Endothelial cell of umbilical vein (primary cell): ENCODE results near the gene TOP1.

Experiments
- EZH2 ChIP-seq: IDR thresholded peaks from 2 replicates; pipeline ENCODE4 v1.6.1; 2012; ENCODE audit warnings: borderline replicate concordance, low read depth, mild to moderate bottlenecking, moderate library complexity, low read length, inconsistent platforms; ENCODE audit not compliant: severe bottlenecking
- GATA2 ChIP-seq: IDR thresholded peaks from 2 replicates; pipeline ENCODE4 v1.7.0; 2011; ENCODE audit warnings: low read depth, mild to moderate bottlenecking, moderate library complexity, mixed read lengths, low read length; ENCODE audit not compliant: insufficient read length, insufficient read depth
- MYC ChIP-seq: IDR thresholded peaks from one replicate; pipeline ENCODE4 v1.6.1; 2011; ENCODE audit warnings: mild to moderate bottlenecking, low read depth, low read length
- POLR2A ChIP-seq: IDR thresholded peaks from 2 replicates; pipeline ENCODE4 v1.6.1; 2012; ENCODE audit warnings: low read depth, mild to moderate bottlenecking, control low read depth, low read length
- POLR2AphosphoS5 ChIP-seq: IDR thresholded peaks from 2 replicates; pipeline ENCODE4 v1.6.1; 2012; ENCODE audit warnings: low read depth, mild to moderate bottlenecking, control low read depth, low read length, moderate library complexity; ENCODE audit not compliant: insufficient read depth
- TF ChIP-seq, protein P1 (sequence below), 2 donors: IDR thresholded peaks; 1 replicate in 1 of 2; 2 replicates in 1 of 2; pipeline ENCODE4 v1.5.1; 2011; ENCODE audit warnings: low read length in 2 of 2, mild to moderate bottlenecking in 2 of 2, moderate library complexity in 2 of 2, control low read depth in 1 of 2, inconsistent platforms in 1 of 2, low read depth in 1 of 2; ENCODE audit not compliant: insufficient read depth in 1 of 2; ENCODE audit errors: extremely low read depth in 1 of 2

DNA sequence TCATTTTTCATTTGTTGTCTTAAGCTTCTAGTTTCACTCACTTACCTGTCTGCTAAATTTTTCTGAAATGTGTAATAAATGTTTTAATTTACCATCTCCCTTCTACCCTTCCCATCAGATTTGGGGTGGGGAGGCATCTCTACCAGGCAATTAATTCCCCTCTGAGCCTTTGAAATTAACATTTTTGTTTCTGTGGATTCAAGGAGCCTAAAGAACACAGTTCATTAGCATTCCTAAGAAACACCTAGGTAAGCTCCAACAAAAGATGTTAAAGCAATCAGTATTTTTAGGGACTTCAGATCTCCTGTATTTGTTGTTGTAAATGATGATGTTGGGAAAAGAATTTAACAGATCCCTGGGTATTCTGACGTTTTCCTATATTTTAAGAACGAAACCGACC is 6.6 kb downstream of the TOP1 start:
- TF ChIP-seq, protein P1, sequence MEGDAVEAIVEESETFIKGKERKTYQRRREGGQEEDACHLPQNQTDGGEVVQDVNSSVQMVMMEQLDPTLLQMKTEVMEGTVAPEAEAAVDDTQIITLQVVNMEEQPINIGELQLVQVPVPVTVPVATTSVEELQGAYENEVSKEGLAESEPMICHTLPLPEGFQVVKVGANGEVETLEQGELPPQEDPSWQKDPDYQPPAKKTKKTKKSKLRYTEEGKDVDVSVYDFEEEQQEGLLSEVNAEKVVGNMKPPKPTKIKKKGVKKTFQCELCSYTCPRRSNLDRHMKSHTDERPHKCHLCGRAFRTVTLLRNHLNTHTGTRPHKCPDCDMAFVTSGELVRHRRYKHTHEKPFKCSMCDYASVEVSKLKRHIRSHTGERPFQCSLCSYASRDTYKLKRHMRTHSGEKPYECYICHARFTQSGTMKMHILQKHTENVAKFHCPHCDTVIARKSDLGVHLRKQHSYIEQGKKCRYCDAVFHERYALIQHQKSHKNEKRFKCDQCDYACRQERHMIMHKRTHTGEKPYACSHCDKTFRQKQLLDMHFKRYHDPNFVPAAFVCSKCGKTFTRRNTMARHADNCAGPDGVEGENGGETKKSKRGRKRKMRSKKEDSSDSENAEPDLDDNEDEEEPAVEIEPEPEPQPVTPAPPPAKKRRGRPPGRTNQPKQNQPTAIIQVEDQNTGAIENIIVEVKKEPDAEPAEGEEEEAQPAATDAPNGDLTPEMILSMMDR (IDR thresholded peaks at IDR 0.05; ENCODE audit: extremely low read depth in 1 of 2, insufficient read depth in 1 of 2, low read depth in 1 of 2, low read length in 2 of 2) = no peak
- TF ChIP-seq EZH2 (no peak), POLR2A (no peak), MYC (no peak), POLR2AphosphoS5 (no peak), GATA2 (no peak)
